GM18951 (cell line): ENCODE results near the gene OSBPL7.

ENCODE experiments used
- POLR2A ChIP-seq: IDR thresholded peaks from 4 replicates; pipeline ENCODE4 v1.6.1; 2011; ENCODE audit warnings: mild to moderate bottlenecking; ENCODE audit not compliant: insufficient read length, insufficient read depth; ENCODE audit errors: extremely low read depth
- in situ Hi-C: fragments of 300-500 bp; cut with MboI; formaldehyde crosslinking; loops from one replicate; pipeline ENCODE4 v1.12.0; 2022; ENCODE audit warnings: low sequenced_read_pairs, mixed read lengths, inconsistent platforms; ENCODE audit not compliant: unreplicated experiment

The OSBPL7 gene

GRCh38 chr17:47802341-47803022, 19.1 kb downstream of the OSBPL7 start:
- in situ Hi-C loops: no loop called here
- TF ChIP-seq POLR2A: no peak

- in situ Hi-C loops: no loop called here
- no peak for TF ChIP-seq POLR2A
Measured at GRCh38 chr17:47801906-47802305, 19.7 kb downstream of the OSBPL7 start.

- in situ Hi-C loops: no loop called here
- TF ChIP-seq POLR2A: no peak
Measured at GRCh38 chr17:47801176-47801765, 20.3 kb downstream of the OSBPL7 start.

DNA sequence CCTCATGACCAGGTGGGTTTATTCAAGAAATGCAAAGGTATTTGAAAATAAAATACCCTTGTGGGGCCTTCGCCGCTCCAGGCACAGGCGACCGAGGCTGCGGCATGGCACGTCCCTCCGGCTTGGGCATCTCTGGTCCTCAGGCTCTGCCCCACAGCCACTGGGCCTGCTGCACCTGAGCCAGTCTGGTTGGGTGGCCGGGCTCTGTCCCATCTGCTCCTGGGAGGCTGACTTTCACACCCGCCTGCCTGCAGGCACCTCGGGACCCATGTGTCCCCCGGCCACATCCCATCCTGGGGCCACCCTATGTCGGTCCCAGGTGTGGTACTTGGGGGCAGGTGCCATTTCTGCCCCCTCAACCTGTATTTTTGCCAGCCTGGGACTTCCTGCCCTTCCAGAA, 20.9 kb downstream of the OSBPL7 start:
- no peak for TF ChIP-seq POLR2A
- in situ Hi-C loops: no loop called here

DNA sequence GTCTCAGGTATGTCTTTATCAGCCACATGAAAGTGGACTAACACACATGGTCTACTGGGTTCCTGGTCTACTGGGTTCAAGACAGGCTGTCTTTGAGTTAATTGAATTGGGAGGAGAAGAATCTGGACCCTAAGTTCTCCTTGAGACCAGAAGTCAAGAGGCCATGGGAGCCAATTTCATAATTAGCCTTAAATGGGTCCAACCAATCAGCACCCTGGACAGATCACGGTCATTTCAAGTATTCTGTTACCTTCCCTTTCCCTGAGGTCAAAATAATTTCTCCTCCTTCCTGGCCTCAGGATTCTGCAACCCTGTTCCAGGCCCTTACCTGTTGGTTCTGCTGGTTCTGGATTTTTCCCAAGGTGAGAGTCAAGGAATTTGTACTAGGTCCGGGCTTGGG, 23.8 kb downstream of the OSBPL7 start:
- in situ Hi-C loops: no loop called here
- TF ChIP-seq POLR2A: no peak

DNA sequence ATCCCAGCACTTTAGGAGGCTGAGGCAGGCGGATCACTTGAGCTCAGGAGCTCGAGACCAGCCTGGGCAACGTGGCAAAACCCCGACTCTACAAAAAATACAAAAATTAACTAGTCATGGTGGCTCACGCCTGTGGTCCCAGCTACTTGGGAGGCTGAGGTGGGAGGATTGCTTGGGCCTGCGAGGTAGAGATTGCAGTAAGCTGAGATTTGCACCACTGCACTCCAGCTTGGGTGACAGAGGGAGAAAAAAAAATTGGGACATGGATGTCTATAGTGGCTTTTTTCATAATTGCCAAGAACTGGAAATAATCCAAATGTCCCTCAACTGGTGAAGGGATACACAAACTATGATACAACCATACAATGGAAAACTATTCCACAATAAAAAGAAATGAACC, 28.6 kb downstream of the OSBPL7 start:
- in situ Hi-C loops: no loop called here
- TF ChIP-seq POLR2A: no peak

GRCh38 chr17:47792457-47792856, 29.1 kb downstream of the OSBPL7 start:
- in situ Hi-C loops: no loop called here
- no peak for TF ChIP-seq POLR2A

DNA sequence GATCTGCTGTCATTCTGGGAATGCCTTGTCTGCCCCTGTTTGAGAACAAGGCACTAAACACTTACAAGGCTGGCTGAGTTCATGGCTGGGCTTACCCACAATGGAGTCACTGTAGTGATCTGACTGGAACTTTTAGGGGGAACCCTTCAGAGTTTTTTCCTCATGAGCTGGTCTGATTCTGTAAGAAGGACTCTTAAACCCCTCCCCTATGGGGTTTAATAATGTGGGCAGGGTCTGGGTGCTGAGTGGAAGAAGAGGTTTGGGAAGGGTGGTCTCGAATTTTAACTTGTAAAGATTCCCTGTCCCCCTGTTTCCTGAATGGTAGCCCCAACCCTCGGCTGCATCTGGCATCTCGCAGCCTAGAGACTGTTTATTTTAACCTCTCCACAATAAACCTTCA, 30.6 kb downstream of the OSBPL7 start:
- in situ Hi-C loops: no loop called here
- TF ChIP-seq POLR2A: no peak

DNA sequence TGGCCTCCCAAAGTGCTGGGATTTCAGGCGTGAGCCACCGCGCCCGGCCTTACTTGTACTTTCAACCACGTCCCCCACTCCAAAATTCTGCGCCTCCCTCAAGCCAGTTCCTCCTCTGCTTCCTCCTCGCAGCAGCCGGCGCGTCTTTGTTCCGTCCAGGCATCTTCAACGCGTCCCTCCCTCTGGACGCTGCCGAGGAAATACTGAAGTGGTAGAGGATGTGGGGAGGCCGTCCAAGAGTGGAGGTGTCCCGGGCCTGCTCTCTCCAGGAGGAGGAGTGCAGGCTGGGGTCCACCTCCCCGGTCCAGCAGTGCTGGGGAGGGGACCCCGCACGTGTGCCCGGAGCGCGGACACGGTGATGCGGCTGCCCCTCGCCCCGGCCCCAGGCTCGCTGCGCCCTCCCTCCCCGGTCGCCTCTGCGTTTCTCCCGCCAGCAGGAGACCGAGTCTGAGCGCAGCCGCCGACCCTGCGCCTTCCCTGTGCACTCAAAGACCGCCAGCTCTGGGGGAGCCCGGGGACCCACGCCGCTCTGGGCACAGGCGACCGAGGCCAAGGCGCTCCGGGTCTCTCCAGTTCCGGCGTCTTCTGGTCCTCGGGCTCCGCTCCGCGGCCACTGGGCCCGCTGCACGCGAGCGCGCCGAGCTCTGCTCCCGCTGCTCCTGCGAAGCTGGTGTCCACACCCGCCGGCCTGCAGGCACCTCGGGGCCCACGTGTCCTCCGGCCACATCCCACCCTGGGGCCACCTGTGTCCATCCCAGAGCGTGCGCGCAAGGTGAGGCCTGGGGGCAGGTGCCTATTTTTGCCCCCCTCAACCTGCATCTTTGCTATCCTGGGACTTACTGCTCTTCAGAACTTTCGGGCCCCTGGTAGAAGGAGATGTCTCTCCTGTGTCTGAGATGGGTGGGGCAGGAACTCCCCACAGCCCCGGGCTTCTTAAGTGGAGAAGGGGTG, 31.7 kb downstream of the OSBPL7 start:
- in situ Hi-C loops: no loop called here
- no peak for TF ChIP-seq POLR2A

DNA sequence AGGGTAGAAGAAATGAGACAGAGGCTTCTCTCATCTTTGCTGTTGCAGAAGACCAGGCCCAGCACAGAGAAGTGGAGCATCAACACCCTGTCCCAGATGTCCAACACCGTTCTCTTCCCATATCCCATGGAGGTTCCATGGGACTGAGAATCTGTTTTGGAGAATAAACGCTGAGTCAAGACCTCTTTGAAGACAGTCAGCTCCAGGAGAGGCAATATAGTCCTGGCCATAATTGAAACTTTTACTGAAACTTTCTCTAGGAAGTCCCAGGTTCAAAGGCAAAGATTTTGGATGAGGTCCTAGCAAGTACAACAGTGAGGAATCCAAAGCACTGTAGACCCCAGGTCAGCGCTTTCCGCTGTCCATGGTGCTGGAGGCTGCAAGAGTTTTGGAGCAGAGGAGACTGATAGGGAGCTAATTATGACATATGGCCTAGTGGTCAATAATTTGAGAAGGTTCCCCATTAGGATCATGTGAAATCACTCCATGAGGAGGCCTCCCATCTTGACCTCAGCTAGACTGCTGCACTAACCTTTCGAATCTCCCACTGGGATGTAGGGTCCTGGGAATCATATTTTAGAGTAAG, 36.0 kb downstream of the OSBPL7 start:
- no peak for TF ChIP-seq POLR2A
- in situ Hi-C loops: no loop called here

- no peak for TF ChIP-seq POLR2A
- in situ Hi-C loops: no loop called here
Measured at GRCh38 chr17:47781397-47781796, 40.2 kb downstream of the OSBPL7 start.

- TF ChIP-seq POLR2A: no peak
- in situ Hi-C loops: no loop called here
Measured at GRCh38 chr17:47778184-47778635, 43.4 kb downstream of the OSBPL7 start.
